Liver (tissue), 9 donors: ENCODE measurements around the gene LRRFIP2. TPM values are rescaled to one million over a fixed set of nuclear protein-coding genes. Genes with fewer than 3 reads are reported as not detected.

Source experiments
- DNase-seq: peaks from one replicate; pipeline ENCODE4 v3.0.0-alpha.2; 2017; ENCODE audit warnings: low spot score
- H3K27ac ChIP-seq, 2 donors: one replicate each; pipeline ENCODE4 v1.7.0; 2013; ENCODE audit warnings: inconsistent platforms in 2 of 2, low read length in 2 of 2, control low read depth in 1 of 2, low read depth in 1 of 2, mild to moderate bottlenecking in 1 of 2
- H3K27me3 ChIP-seq, 4 donors: one replicate each; pipeline versions ENCODE4 v1.6.1 to v1.7.0; 2013; ENCODE audit warnings: low read length in 3 of 4, inconsistent platforms in 1 of 4, mild to moderate bottlenecking in 1 of 4, moderate library complexity in 1 of 4; ENCODE audit not compliant: control insufficient read depth in 4 of 4, insufficient read depth in 4 of 4
- H3K36me3 ChIP-seq, 4 donors: one replicate each; pipeline versions ENCODE4 v1.6.1 to v1.7.0; 2013; ENCODE audit warnings: low read length in 3 of 4, mild to moderate bottlenecking in 3 of 4, low read depth in 1 of 4, moderate library complexity in 1 of 4; ENCODE audit not compliant: control insufficient read depth in 4 of 4, insufficient read depth in 3 of 4
- H3K4me1 ChIP-seq, 4 donors: one replicate each; pipeline versions ENCODE4 v1.6.1 to v1.7.0; 2013; ENCODE audit warnings: low read length in 3 of 4, mild to moderate bottlenecking in 3 of 4, moderate library complexity in 1 of 4; ENCODE audit not compliant: control insufficient read depth in 4 of 4, insufficient read depth in 4 of 4
- H3K4me3 ChIP-seq, 3 donors: one replicate each; pipeline versions ENCODE4 v1.6.1 to v1.7.0; 2013; ENCODE audit warnings: low read length in 3 of 3, control low read depth in 1 of 3, low read depth in 1 of 3, mild to moderate bottlenecking in 1 of 3
- H3K9ac ChIP-seq, 2 donors: one replicate each; pipeline ENCODE4 v1.7.0; 2013; ENCODE audit warnings: low read length in 2 of 2, mild to moderate bottlenecking in 2 of 2, moderate library complexity in 2 of 2, control low read depth in 1 of 2, low read depth in 1 of 2
- H3K9me3 ChIP-seq, 4 donors: one replicate each; pipeline versions ENCODE4 v1.6.1 to v1.7.0; 2013; ENCODE audit warnings: low read length in 3 of 4; ENCODE audit not compliant: control insufficient read depth in 4 of 4
- ATF3 ChIP-seq: IDR thresholded peaks from 2 replicates; pipeline ENCODE4 v1.6.1; 2016; ENCODE audit warnings: antibody characterized with exemption
- EGR1 ChIP-seq, 2 donors: IDR thresholded peaks; 2 replicates each; pipeline ENCODE4 v1.6.1; 2016 to 2018; ENCODE audit warnings: antibody characterized with exemption in 2 of 2, low read depth in 2 of 2
- FOXA1 ChIP-seq: IDR thresholded peaks from 2 replicates; pipeline ENCODE4 v1.6.1; 2016; ENCODE audit warnings: antibody characterized with exemption
- FOXA2 ChIP-seq: IDR thresholded peaks from 2 replicates; pipeline ENCODE4 v1.6.1; 2016; ENCODE audit warnings: antibody characterized with exemption
- GABPA ChIP-seq, 2 donors: IDR thresholded peaks in 1 of 2; conservative IDR thresholded peaks in 1 of 2; 2 replicates each; pipeline ENCODE4 v1.6.1; 2016; ENCODE audit warnings: antibody characterized with exemption in 2 of 2, mild to moderate bottlenecking in 1 of 2, moderate library complexity in 1 of 2
- HNF4A ChIP-seq, 2 donors: conservative IDR thresholded peaks; 2 replicates each; pipeline ENCODE4 v1.6.1; 2016; ENCODE audit warnings: antibody characterized with exemption in 2 of 2, mild to moderate bottlenecking in 2 of 2
- HNF4G ChIP-seq: IDR thresholded peaks from 2 replicates; pipeline ENCODE4 v1.6.1; 2016; ENCODE audit warnings: antibody characterized with exemption
- JUND ChIP-seq, 2 donors: IDR thresholded peaks; 2 replicates each; pipeline ENCODE4 v1.6.1; 2016; ENCODE audit warnings: antibody characterized with exemption in 2 of 2
- NR2F2 ChIP-seq: IDR thresholded peaks from 2 replicates; pipeline ENCODE4 v1.6.1; 2016; ENCODE audit warnings: antibody characterized with exemption
- RAD21 ChIP-seq, 2 donors: IDR thresholded peaks; 2 replicates each; pipeline ENCODE4 v1.6.1; 2016; ENCODE audit warnings: antibody characterized with exemption in 2 of 2, mild to moderate bottlenecking in 2 of 2
- REST ChIP-seq: IDR thresholded peaks from 2 replicates; pipeline ENCODE4 v1.6.1; 2016; ENCODE audit warnings: antibody characterized with exemption, mild to moderate bottlenecking
- RXRA ChIP-seq, 2 donors: IDR thresholded peaks; 2 replicates each; pipeline ENCODE4 v1.6.1; 2017 to 2018; ENCODE audit warnings: antibody characterized with exemption in 2 of 2, mild to moderate bottlenecking in 1 of 2
- SP1 ChIP-seq: IDR thresholded peaks from 2 replicates; pipeline ENCODE4 v1.6.1; 2018; ENCODE audit warnings: antibody characterized with exemption, mild to moderate bottlenecking
- TAF1 ChIP-seq: conservative IDR thresholded peaks from 2 replicates; pipeline ENCODE4 v1.6.1; 2016; ENCODE audit warnings: antibody characterized with exemption, mild to moderate bottlenecking
- YY1 ChIP-seq: IDR thresholded peaks from 2 replicates; pipeline ENCODE4 v1.6.1; 2016; ENCODE audit warnings: antibody characterized with exemption, mild to moderate bottlenecking
- WGBS: extraction: QIAGEN DNeasy Blood & Tissue Kit; methylation state at CpG from one replicate; pipeline ENCODE4 v1.1.7; 2013; 5-methylcytosine and 5-hydroxymethylcytosine counted together
- polyA plus RNA-seq, 2 donors: library from polyadenylated mRNA; stranded (reverse) in 1 of 2; unstranded in 1 of 2; fragments of 200-250 nt in 1 of 2; fragments of >200 nt in 1 of 2; fragmentation: Nextera tagmentation in 1 of 2; extraction: Ambion mirVana in 1 of 2; gene quantifications; one replicate each; pipeline versions ENCODE4 v1.2.1 to v1.2.3, GENCODE V29; 2013 to 2015
- total RNA-seq, 2 donors: library from RNA; depleted of rRNA; stranded (reverse); fragments of >200 nt; gene quantifications; one replicate each; pipeline ENCODE4 v1.2.3, GENCODE V29; 2014
- TF ChIP-seq, protein P1 (sequence below): fragments of 150-350 bp; IDR thresholded peaks from 2 replicates; pipeline ENCODE4 v1.5.1; 2017; ENCODE audit warnings: improper control_type of control experiment, low read depth, low read length; ENCODE audit not compliant: missing input control
- TF ChIP-seq, protein P2 (sequence below): IDR thresholded peaks from 2 replicates; pipeline ENCODE4 v1.6.1; 2016; ENCODE audit warnings: antibody characterized with exemption
- TF ChIP-seq, protein P3 (sequence below): IDR thresholded peaks from 2 replicates; pipeline ENCODE4 v1.6.1; 2016; ENCODE audit warnings: antibody characterized with exemption
- donor health status: healthy.
- donor health status: healthy.
- donor health status: healthy.
- donor health status: healthy.
- donor health status: healthy.

Gene LRRFIP2
- total and polyA plus RNA-seq, 4 donors = 22.6 to 56.9 (median 39.8) TPM

DNA sequence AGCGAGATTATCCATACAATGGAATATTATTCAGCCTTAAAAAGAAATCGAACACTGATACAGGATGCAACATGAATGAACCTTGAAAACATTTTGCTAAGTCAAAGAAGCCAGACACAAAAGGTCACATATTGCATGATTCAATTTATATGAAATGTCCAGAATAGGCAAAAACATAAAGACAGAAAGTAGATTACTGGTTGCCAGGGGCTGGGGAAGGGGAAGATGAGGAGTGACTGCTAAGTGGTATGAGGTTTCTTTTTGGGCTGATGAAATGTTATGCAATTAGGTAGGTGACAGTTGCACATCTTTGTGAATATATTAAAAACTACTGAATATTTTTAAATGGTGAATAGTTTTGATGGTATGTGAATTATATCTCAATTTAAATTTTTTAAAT, 38.3 kb downstream of the LRRFIP2 start:
- Histone ChIP-seq H3K27me3 (no peaks in the 10 kb centered on the region), H3K36me3 (no peaks in the 10 kb centered on the region), H3K9ac (no peak overlapping the region), H3K9me3 (no peaks in the 10 kb centered on the region), H3K27ac (no peak overlapping the region), H3K4me1 (peaks cover 7 to 53% (median 25%) of the 10 kb centered on the region in 4 donors), H3K4me3 (no peak overlapping the region)
- DNase-seq = no peak
- no peak for TF ChIP-seq RAD21 (IDR thresholded peaks at IDR 0.05)
- no peak for TF ChIP-seq GABPA (IDR thresholded peaks at IDR 0.05 in 1 of 2, conservative IDR thresholded peaks at IDR 0.05 in 1 of 2)
- no peak for TF ChIP-seq SP1
- TF ChIP-seq, protein P1, sequence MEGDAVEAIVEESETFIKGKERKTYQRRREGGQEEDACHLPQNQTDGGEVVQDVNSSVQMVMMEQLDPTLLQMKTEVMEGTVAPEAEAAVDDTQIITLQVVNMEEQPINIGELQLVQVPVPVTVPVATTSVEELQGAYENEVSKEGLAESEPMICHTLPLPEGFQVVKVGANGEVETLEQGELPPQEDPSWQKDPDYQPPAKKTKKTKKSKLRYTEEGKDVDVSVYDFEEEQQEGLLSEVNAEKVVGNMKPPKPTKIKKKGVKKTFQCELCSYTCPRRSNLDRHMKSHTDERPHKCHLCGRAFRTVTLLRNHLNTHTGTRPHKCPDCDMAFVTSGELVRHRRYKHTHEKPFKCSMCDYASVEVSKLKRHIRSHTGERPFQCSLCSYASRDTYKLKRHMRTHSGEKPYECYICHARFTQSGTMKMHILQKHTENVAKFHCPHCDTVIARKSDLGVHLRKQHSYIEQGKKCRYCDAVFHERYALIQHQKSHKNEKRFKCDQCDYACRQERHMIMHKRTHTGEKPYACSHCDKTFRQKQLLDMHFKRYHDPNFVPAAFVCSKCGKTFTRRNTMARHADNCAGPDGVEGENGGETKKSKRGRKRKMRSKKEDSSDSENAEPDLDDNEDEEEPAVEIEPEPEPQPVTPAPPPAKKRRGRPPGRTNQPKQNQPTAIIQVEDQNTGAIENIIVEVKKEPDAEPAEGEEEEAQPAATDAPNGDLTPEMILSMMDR = no peak
- TF ChIP-seq YY1 = no peak
- TF ChIP-seq RXRA (IDR thresholded peaks at IDR 0.05) = no peak
- TF ChIP-seq ATF3 = no peak
- TF ChIP-seq NR2F2 = no peak
- no peak for TF ChIP-seq REST
- no peak for TF ChIP-seq EGR1 (IDR thresholded peaks at IDR 0.05; ENCODE audit: low read depth in 2 of 2)
- TF ChIP-seq HNF4A (conservative IDR thresholded peaks at IDR 0.05) = no peak
- TF ChIP-seq, protein P2, sequence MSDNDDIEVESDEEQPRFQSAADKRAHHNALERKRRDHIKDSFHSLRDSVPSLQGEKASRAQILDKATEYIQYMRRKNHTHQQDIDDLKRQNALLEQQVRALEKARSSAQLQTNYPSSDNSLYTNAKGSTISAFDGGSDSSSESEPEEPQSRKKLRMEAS = no peak
- TF ChIP-seq HNF4G = no peak
- no peak for TF ChIP-seq TAF1
- TF ChIP-seq JUND (IDR thresholded peaks at IDR 0.05) = no peak
- no peak for TF ChIP-seq FOXA1
- WGBS = over 99% methylated on average over 2 of the region's 2 CpGs

GRCh38 chr3:37135561-37135960, 38.8 kb downstream of the LRRFIP2 start:
- DNase-seq = no peak
- H3K9ac ChIP-seq = no peak overlapping the region
- H3K36me3 ChIP-seq = no peaks in the 10 kb centered on the region
- H3K27ac ChIP-seq = no peak overlapping the region
- WGBS = 92% methylated on average over 1 of the region's 1 CpG
- peaks cover 7 to 50% (median 26%) of the 10 kb centered on the region in 4 donors for H3K4me1 ChIP-seq
- no peaks in the 10 kb centered on the region for H3K9me3 ChIP-seq
- no peak overlapping the region for H3K4me3 ChIP-seq
- no peaks in the 10 kb centered on the region for H3K27me3 ChIP-seq
- TF ChIP-seq FOXA2 (no peak), NR2F2 (no peak), FOXA1 (no peak), RAD21 (IDR thresholded peaks at IDR 0.05) (no peak), REST (no peak), SP1 (no peak), RXRA (IDR thresholded peaks at IDR 0.05) (no peak), EGR1 (IDR thresholded peaks at IDR 0.05; ENCODE audit: low read depth in 2 of 2) (no peak)
- TF ChIP-seq, protein P3, sequence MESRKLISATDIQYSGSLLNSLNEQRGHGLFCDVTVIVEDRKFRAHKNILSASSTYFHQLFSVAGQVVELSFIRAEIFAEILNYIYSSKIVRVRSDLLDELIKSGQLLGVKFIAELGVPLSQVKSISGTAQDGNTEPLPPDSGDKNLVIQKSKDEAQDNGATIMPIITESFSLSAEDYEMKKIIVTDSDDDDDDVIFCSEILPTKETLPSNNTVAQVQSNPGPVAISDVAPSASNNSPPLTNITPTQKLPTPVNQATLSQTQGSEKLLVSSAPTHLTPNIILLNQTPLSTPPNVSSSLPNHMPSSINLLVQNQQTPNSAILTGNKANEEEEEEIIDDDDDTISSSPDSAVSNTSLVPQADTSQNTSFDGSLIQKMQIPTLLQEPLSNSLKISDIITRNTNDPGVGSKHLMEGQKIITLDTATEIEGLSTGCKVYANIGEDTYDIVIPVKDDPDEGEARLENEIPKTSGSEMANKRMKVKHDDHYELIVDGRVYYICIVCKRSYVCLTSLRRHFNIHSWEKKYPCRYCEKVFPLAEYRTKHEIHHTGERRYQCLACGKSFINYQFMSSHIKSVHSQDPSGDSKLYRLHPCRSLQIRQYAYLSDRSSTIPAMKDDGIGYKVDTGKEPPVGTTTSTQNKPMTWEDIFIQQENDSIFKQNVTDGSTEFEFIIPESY = no peak
- TF ChIP-seq, protein P1 = no peak
- TF ChIP-seq, protein P2 = no peak
